ENCODE data around the gene DENND2A. TPM values are rescaled to one million over a fixed set of nuclear protein-coding genes. Genes with fewer than 3 reads are reported as not detected.

DENND2A gene
- total and polyA plus RNA-seq, 10 donors: 1.9 to 35.3 (median 14.9) TPM

DNA sequence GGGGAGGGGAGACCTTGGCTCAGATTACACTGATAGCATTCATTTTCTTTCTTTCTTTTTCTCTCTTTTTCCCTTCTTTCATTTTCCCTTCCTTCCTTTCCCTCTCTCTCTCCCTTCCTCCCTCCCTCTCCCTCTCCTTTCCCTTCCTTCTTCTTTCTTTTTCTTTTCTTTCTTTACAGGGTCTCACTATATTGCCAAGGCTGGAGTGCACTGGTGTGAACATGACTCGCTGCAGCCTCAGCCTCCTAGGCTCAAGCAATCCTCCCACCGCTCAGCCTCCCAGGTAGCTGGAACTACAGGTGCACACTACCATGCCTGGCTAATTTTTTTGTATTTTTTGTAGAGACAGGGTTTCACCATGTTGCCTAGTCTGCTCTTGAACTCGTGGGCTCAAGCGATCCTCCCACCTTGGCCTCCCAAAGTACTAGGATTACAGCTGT, 88.4 kb downstream of the DENND2A start:
- Histone ChIP-seq H3K4me1 (no peaks in the 10 kb centered on the region), H3K27ac (no peak overlapping the region), H3K27me3 (replicated peaks in 1 of 7) (no peaks in the 10 kb centered on the region), H3K36me3 (peaks cover 0 to 6% (median 0%) of the 10 kb centered on the region in 6 donors), H3K9me3 (no peaks in the 10 kb centered on the region), H3K4me3 (no peak overlapping the region)
- peak; percentile 13 for DNase-seq
- TF ChIP-seq POLR2A (IDR thresholded peaks at IDR 0.05) (no peak), POLR2AphosphoS5 (IDR thresholded peaks at IDR 0.05) (no peak)
- TF ChIP-seq, protein P1, sequence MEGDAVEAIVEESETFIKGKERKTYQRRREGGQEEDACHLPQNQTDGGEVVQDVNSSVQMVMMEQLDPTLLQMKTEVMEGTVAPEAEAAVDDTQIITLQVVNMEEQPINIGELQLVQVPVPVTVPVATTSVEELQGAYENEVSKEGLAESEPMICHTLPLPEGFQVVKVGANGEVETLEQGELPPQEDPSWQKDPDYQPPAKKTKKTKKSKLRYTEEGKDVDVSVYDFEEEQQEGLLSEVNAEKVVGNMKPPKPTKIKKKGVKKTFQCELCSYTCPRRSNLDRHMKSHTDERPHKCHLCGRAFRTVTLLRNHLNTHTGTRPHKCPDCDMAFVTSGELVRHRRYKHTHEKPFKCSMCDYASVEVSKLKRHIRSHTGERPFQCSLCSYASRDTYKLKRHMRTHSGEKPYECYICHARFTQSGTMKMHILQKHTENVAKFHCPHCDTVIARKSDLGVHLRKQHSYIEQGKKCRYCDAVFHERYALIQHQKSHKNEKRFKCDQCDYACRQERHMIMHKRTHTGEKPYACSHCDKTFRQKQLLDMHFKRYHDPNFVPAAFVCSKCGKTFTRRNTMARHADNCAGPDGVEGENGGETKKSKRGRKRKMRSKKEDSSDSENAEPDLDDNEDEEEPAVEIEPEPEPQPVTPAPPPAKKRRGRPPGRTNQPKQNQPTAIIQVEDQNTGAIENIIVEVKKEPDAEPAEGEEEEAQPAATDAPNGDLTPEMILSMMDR (IDR thresholded peaks at IDR 0.05 in 8 of 11, conservative IDR thresholded peaks at IDR 0.05 in 3 of 11): no peak
- intact Hi-C loops (cut with DNase I; ENCODE audit: low total_unique reads): no loop called here
- WGBS, 5 donors: 85 to 95% (median 93%) methylated on average over 4 of the region's 4 CpGs

DNA sequence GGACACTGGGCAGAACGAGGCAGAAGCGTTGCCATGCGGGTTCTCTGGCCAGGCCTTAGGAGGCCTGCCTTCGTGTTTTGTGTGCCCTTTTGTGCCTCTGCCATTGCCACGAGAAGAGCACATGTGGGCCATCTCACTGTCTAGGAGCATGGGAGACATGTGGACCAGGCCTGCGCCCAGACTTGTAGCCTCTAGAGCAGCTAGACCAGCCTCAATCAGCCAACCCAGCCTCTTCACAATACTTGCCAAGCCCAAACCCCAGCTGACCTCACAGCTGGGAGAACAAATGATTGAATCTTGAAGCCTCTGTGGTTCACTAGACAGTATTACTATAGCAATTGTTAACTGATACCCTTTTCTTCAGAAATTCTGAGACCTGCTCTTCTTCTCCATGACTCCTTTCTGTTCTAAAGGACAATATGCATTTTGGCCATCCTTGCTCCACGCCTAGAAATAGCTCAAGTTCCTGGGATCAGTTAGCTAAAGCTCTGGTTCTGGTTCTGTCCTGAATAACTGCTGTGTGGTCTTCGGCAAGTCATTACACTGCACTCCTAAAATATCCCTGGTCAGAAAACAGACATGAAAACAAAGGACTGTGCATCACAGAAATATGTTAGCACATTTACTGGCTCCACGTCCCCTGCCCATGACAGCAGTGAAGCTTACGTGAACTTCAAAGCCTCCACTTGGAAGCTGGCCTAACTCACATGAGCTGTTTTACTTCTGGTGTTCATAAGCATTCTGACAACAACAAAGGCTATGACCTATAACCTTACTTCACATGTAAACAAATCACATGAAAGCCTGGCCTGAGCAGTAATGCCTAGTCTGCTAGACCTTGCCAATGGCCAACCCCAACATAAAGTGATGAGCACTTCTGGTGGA, 89.0 kb downstream of the DENND2A start:
- Histone ChIP-seq H3K27me3 (replicated peaks in 1 of 7) (no peaks in the 10 kb centered on the region), H3K4me3 (no peak overlapping the region), H3K27ac (no peak overlapping the region), H3K9me3 (no peaks in the 10 kb centered on the region), H3K4me1 (no peaks in the 10 kb centered on the region), H3K36me3 (peaks cover 0 to 6% (median 0%) of the 10 kb centered on the region in 6 donors)
- WGBS, 5 donors: 85 to 91% (median 90%) methylated on average over 10 of the region's 10 CpGs
- TF ChIP-seq POLR2AphosphoS5 (IDR thresholded peaks at IDR 0.05) (no peak), POLR2A (IDR thresholded peaks at IDR 0.05) (no peak)
- TF ChIP-seq, protein P1 (IDR thresholded peaks at IDR 0.05 in 8 of 11, conservative IDR thresholded peaks at IDR 0.05 in 3 of 11): no peak
- peak; percentile 28 for DNase-seq
- intact Hi-C loops (cut with DNase I; ENCODE audit: low total_unique reads): no loop called here

DNA sequence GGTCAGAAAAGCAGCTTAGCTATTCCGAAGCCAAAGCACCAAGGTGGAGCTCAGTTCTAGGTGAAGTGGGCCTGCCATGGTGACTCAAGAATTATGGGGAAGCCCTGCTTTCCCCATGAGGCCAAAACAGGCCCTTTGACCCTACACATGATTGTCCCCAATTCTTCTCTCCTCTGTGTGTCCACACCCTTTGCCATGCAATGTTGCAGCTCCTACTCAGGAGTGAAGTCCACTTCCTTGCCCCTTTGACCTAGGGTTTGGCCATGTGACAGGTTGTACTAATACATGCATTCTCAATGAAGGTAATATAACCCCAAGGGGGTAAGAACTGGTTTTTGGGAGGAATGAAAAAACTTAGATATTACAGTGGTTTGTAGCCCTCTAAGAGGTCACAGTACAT, 93.7 kb downstream of the DENND2A start:
- Histone ChIP-seq H3K27ac (no peak overlapping the region), H3K4me1 (peaks cover 0 to 8% (median 3%) of the 10 kb centered on the region in 6 donors), H3K27me3 (replicated peaks in 1 of 7) (peaks cover 0 to 2% (median 0%) of the 10 kb centered on the region in 7 donors), H3K9me3 (no peaks in the 10 kb centered on the region), H3K36me3 (peaks cover 0 to 16% (median 0%) of the 10 kb centered on the region in 6 donors), H3K4me3 (no peak overlapping the region)
- no peak for TF ChIP-seq POLR2A (IDR thresholded peaks at IDR 0.05)
- TF ChIP-seq, protein P1 (IDR thresholded peaks at IDR 0.05 in 8 of 11, conservative IDR thresholded peaks at IDR 0.05 in 3 of 11): no peak
- TF ChIP-seq POLR2AphosphoS5 (IDR thresholded peaks at IDR 0.05): no peak
- no peak for DNase-seq
- 69 to 100% (median 91%) methylated on average over 1 of the region's 1 CpG for WGBS, 5 donors
- intact Hi-C loops (cut with DNase I; ENCODE audit: low total_unique reads): no loop called here

DNA sequence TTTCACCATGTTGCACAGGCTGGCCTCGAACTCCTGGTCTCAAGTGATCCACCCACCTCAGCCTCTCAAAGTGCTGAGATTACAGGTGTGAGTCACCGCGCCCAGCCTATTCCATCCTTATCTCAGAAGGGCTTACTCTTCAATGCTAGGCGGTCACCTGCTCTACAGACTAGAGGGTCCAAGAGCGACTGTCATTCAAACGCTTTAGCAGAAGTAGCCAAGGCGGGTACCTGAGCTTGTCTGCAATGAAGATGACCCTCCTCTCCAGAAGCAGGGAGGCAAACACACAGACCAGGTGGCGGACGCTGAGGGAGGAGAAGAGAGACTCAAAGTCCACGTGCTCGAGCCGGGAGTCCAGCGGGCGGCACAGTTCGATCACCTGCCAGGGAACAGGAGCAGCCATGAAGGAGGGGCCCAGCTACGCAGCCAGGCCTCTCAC, 96.2 kb downstream of the DENND2A start:
- DNase-seq: no peak
- H3K4me1 ChIP-seq: peaks cover 3 to 23% (median 13%) of the 10 kb centered on the region in 6 donors
- H3K9me3 ChIP-seq: no peaks in the 10 kb centered on the region
- peaks cover 0 to 9% (median 0%) of the 10 kb centered on the region in 7 donors for H3K27me3 ChIP-seq (replicated peaks in 1 of 7)
- TF ChIP-seq POLR2A (IDR thresholded peaks at IDR 0.05) (no peak), POLR2AphosphoS5 (IDR thresholded peaks at IDR 0.05) (no peak)
- TF ChIP-seq, protein P1 (IDR thresholded peaks at IDR 0.05 in 8 of 11, conservative IDR thresholded peaks at IDR 0.05 in 3 of 11): no peak
- H3K36me3 ChIP-seq: peaks cover 0 to 16% (median 0%) of the 10 kb centered on the region in 6 donors
- no peak overlapping the region for H3K4me3 ChIP-seq
- WGBS, 5 donors: 87 to 95% (median 91%) methylated on average over 16 of the region's 16 CpGs
- intact Hi-C loops (cut with DNase I; ENCODE audit: low total_unique reads): no loop called here
- peak overlapping the region in 1 of 8 donors; percentile 38 for H3K27ac ChIP-seq

Data from spleen (tissue), 11 donors.